ENCODE results near the gene SNTA1. TPM values are rescaled to one million over a fixed set of nuclear protein-coding genes. Genes with fewer than 3 reads are reported as not detected.

The SNTA1 gene
- total and polyA plus RNA-seq, 2 of the 13 experiments (the other 11 are each of a cell fraction or from before 2014, with no cell fraction given) = 16.4 to 18.3 TPM

DNA sequence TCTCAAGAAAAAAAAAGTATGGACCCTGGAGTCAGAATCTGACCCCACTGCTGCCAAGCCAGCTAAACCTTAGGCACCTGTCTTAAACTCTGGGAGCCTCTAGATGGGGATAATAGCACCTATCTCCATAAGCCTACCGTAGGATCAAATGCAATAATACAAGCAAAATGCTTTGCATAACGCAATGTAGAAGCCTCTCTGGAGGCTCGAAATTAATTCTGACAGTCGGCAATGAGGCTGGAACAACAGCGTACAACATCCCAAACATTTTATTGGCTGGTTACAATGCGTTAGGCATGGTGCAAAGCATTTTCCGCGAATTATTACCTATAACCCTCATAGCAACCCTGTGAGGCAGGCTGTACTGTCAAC lies 42.8 kb downstream of the SNTA1 start:
- ChIA-PET CTCF (ENCODE audit: low intra/inter-chr PET ratio, low total read pairs) (no interaction called here), POLR2A (interaction anchor here (1.0 to 4.2 kb wide), 11 partner anchors 7 to 712 kb away, joined by 3 to 56 read pairs (median 6); partner anchors contain the start of genes CBFA2T2, EIF2S2 and SNTA1)
- no peaks in the 10 kb centered on the region for H4K20me1 ChIP-seq (ENCODE audit: insufficient read depth, low read length)
- peak overlapping the region; percentile 96 for H3K4me2 ChIP-seq (ENCODE audit: low read depth, low read length)
- TSS peak; percentile 68 for BruUV-seq (replicated peaks)
- peak; percentile 86 for ATAC-seq
- peak; percentile 86 for FAIRE-seq
- intact Hi-C loops (cut with micrococcal nuclease; ENCODE audit: unreplicated experiment) (loop anchor here (2.0 to 5.0 kb wide), 2 partner anchors 42 to 262 kb away; partner anchors contain the start of genes C20orf144 and SNTA1), in situ Hi-C loops (cut with HindIII; ENCODE audit: extremely low pct_ligation_motif_present, low pct_unique_long_range_greater_than_20kb) (no loop called here)
- H3K4me3 ChIP-seq (replicated peaks in 1 of 3; ENCODE audit: insufficient read depth in 1 of 3, low read depth in 2 of 3, low read length in 3 of 3) = peak overlapping the region; percentile 84 to 96 (median 85)
- H3K4me1 ChIP-seq (ENCODE audit: insufficient read depth, low read length) = peaks cover 26% of the 10 kb centered on the region
- no peaks in the 10 kb centered on the region for H3K9me3 ChIP-seq (ENCODE audit: low read length)
- peaks cover 5 to 16% of the 10 kb centered on the region in 2 experiments for H3K36me3 ChIP-seq (replicated peaks in 1 of 2; ENCODE audit: control insufficient read depth in 1 of 2, insufficient read depth in 2 of 2, low read length in 2 of 2)
- H3K9ac ChIP-seq (ENCODE audit: insufficient read depth, low read depth, low read length) = peak overlapping the region; percentile 86
- WGBS (ENCODE audit: low lambda C conversion rate) = 2% methylated on average over 8 of the region's 8 CpGs
- H3K27me3 ChIP-seq (ENCODE audit: control insufficient read depth in 1 of 2, insufficient read depth in 2 of 2, low read length in 2 of 2) = peaks cover 0 to 3% of the 10 kb centered on the region in 2 experiments; a peak in 1 of 5 replicates
- H3K79me2 ChIP-seq (ENCODE audit: insufficient read depth, low read length) = peaks cover 47% of the 10 kb centered on the region
- peak overlapping the region; percentile 59 for H3K27ac ChIP-seq (ENCODE audit: extremely low read length, insufficient read depth, low read length)
- peak; percentile 67 for DNase-seq (ENCODE audit: low spot score)
- H2AFZ ChIP-seq (ENCODE audit: low read length) = peak overlapping the region; percentile 8
- TF ChIP-seq SPEN (CRISPR knock-in tag; IDR thresholded peaks at IDR 0.05; ENCODE audit: low read depth) (no peak), ZNF740 (CRISPR knock-in tag; IDR thresholded peaks at IDR 0.05) (no peak), NPAS2 (CRISPR knock-in tag; IDR thresholded peaks at IDR 0.05; ENCODE audit: borderline replicate concordance) (no peak), SKI (IDR thresholded peaks at IDR 0.05; ENCODE audit: partially characterized antibody) (no peak), ZNF746 (CRISPR knock-in tag; IDR thresholded peaks at IDR 0.05) (no peak), ZFAT (CRISPR knock-in tag; conservative IDR thresholded peaks at IDR 0.05) (no peak), PPARG (CRISPR knock-in tag; conservative IDR thresholded peaks at IDR 0.05) (no peak), SOX5 (CRISPR knock-in tag; IDR thresholded peaks at IDR 0.05; ENCODE audit: borderline replicate concordance) (no peak), NFIC (IDR thresholded peaks at IDR 0.05; ENCODE audit: low read length) (no peak), ZNF781 (CRISPR knock-in tag; IDR thresholded peaks at IDR 0.05; ENCODE audit: borderline replicate concordance, not compliant biosample characterization) (no peak), MIXL1 (CRISPR knock-in tag; IDR thresholded peaks at IDR 0.05) (no peak), ZNF605 (CRISPR knock-in tag; IDR thresholded peaks at IDR 0.05) (0 out of 2 replicates have a peak, but pooled peaks have one; percentile 8), ZFP90 (CRISPR knock-in tag; IDR thresholded peaks at IDR 0.05; ENCODE audit: borderline replicate concordance) (no peak), ZNF562 (CRISPR knock-in tag; IDR thresholded peaks at IDR 0.05; ENCODE audit: borderline replicate concordance) (no peak), BCL3 (CRISPR knock-in tag; IDR thresholded peaks at IDR 0.05) (no peak), ZNF576 (CRISPR knock-in tag; IDR thresholded peaks at IDR 0.05) (0 out of 2 replicates have a peak, but pooled peaks have one; percentile 1), MED13 (CRISPR knock-in tag; IDR thresholded peaks at IDR 0.05) (no peak)
- TF ChIP-seq, protein P1, sequence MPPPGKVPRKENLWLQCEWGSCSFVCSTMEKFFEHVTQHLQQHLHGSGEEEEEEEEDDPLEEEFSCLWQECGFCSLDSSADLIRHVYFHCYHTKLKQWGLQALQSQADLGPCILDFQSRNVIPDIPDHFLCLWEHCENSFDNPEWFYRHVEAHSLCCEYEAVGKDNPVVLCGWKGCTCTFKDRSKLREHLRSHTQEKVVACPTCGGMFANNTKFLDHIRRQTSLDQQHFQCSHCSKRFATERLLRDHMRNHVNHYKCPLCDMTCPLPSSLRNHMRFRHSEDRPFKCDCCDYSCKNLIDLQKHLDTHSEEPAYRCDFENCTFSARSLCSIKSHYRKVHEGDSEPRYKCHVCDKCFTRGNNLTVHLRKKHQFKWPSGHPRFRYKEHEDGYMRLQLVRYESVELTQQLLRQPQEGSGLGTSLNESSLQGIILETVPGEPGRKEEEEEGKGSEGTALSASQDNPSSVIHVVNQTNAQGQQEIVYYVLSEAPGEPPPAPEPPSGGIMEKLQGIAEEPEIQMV (CRISPR knock-in tag; IDR thresholded peaks at IDR 0.05; ENCODE audit: low read depth) = no peak
- TF ChIP-seq, protein P2, sequence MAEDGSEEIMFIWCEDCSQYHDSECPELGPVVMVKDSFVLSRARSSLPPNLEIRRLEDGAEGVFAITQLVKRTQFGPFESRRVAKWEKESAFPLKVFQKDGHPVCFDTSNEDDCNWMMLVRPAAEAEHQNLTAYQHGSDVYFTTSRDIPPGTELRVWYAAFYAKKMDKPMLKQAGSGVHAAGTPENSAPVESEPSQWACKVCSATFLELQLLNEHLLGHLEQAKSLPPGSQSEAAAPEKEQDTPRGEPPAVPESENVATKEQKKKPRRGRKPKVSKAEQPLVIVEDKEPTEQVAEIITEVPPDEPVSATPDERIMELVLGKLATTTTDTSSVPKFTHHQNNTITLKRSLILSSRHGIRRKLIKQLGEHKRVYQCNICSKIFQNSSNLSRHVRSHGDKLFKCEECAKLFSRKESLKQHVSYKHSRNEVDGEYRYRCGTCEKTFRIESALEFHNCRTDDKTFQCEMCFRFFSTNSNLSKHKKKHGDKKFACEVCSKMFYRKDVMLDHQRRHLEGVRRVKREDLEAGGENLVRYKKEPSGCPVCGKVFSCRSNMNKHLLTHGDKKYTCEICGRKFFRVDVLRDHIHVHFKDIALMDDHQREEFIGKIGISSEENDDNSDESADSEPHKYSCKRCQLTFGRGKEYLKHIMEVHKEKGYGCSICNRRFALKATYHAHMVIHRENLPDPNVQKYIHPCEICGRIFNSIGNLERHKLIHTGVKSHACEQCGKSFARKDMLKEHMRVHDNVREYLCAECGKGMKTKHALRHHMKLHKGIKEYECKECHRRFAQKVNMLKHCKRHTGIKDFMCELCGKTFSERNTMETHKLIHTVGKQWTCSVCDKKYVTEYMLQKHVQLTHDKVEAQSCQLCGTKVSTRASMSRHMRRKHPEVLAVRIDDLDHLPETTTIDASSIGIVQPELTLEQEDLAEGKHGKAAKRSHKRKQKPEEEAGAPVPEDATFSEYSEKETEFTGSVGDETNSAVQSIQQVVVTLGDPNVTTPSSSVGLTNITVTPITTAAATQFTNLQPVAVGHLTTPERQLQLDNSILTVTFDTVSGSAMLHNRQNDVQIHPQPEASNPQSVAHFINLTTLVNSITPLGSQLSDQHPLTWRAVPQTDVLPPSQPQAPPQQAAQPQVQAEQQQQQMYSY (CRISPR knock-in tag; IDR thresholded peaks at IDR 0.05) = no peak
